HCT116 (cell line): ENCODE data around the gene ARID3A.

ENCODE experiments used
- CEBPB ChIP-seq: IDR thresholded peaks from 2 replicates; pipeline ENCODE4 v1.6.1; 2012; ENCODE audit warnings: low read depth
- CTCF ChIP-seq, 3 experiments: fragments of 200-600 bp in 1 of 3; sonication (generic) in 1 of 3; IDR thresholded peaks in 2 of 3; conservative IDR thresholded peaks in 1 of 3; 2 replicates each; pipeline ENCODE4 v1.5.1; 2012 to 2017; ENCODE audit warnings: low read depth in 2 of 3, low read length in 2 of 3, antibody characterized with exemption in 1 of 3, borderline replicate concordance in 1 of 3, control low read depth in 1 of 3, mild to moderate bottlenecking in 1 of 3, mixed read lengths in 1 of 3, mixed run types in 1 of 3, moderate library complexity in 1 of 3; ENCODE audit not compliant: insufficient read depth in 1 of 3
- EZH2phosphoT487 ChIP-seq: fragments of 200-600 bp; IDR thresholded peaks from 2 replicates; pipeline ENCODE4 v1.6.1; 2018; ENCODE audit warnings: antibody characterized with exemption, borderline replicate concordance
- JUND ChIP-seq: IDR thresholded peaks from 2 replicates; pipeline ENCODE4 v1.6.1; 2012
- POLR2A ChIP-seq: IDR thresholded peaks from 2 replicates; pipeline ENCODE4 v1.7.0; 2011; ENCODE audit warnings: borderline replicate concordance; ENCODE audit not compliant: insufficient read depth, insufficient read length; ENCODE audit errors: extremely low read depth
- POLR2AphosphoS5 ChIP-seq: IDR thresholded peaks from 2 replicates; pipeline ENCODE4 v1.6.1; 2011; ENCODE audit warnings: mild to moderate bottlenecking, low read depth, low read length, moderate library complexity
- RAD21 ChIP-seq: IDR thresholded peaks from 2 replicates; pipeline ENCODE4 v1.6.1; 2012; ENCODE audit warnings: low read depth, mild to moderate bottlenecking
- TCF7L2 ChIP-seq: IDR thresholded peaks from 2 replicates; pipeline ENCODE4 v1.7.0; 2011; ENCODE audit warnings: borderline replicate concordance, inconsistent platforms; ENCODE audit not compliant: insufficient read depth, insufficient read length; ENCODE audit errors: extremely low read depth
- ZFX ChIP-seq: fragments of 450-650 bp; IDR thresholded peaks from 2 replicates; pipeline ENCODE4 v1.6.1; 2017

GRCh38 chr19:961866-962620 lies 36.2 kb downstream of the ARID3A start:
- TF ChIP-seq POLR2A: no peak
- TF ChIP-seq ZFX: no peak
- TF ChIP-seq CTCF (IDR thresholded peaks at IDR 0.05 in 2 of 3, conservative IDR thresholded peaks at IDR 0.05 in 1 of 3; ENCODE audit: borderline replicate concordance in 1 of 3, insufficient read depth in 1 of 3, low read depth in 2 of 3, low read length in 2 of 3): no peak
- no peak for TF ChIP-seq POLR2AphosphoS5
- no peak for TF ChIP-seq RAD21
- TF ChIP-seq CEBPB: no peak
- TF ChIP-seq TCF7L2: no peak
- no peak for TF ChIP-seq EZH2phosphoT487
- no peak for TF ChIP-seq JUND
